GM18526 (cell line): ENCODE results near the gene NCAPD3.

Source experiments
- POLR2A ChIP-seq: IDR thresholded peaks from 3 replicates; pipeline ENCODE4 v1.6.1; 2011; ENCODE audit not compliant: insufficient read length; ENCODE audit errors: extremely low read depth

The NCAPD3 gene

DNA sequence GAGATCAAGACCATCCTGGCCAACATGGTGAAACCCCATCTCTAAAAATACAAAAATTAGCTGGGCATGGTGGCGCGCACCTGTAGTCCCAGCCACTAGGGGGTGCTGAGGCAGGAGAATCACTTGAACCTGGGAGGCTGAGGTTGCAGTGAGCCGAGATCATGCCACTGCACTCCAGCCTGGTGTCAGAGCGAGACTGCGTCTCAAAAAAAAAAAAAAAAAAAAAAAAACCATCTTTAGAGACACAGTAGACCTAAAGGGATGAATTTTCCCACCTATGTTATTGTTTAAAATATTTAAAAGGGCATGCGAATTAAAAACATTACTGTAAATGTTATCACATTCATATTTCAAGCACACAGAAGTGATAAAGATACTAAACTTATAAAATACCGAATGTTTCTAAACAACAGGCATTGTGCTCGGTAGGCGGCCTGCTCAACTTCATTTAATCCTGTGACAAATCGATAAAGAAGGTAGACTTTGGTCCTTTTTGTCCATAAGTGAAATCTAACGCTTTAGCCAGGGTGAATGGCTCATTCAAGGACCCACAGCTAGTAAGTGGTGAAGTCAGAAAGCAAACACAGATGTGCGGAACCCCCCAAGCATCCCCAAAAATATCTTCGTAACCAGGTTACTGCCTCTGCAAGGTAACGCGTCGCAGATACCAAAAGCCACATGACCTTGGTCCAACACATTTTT is 16.1 kb downstream of the NCAPD3 start:
- TF ChIP-seq POLR2A, result no peak

DNA sequence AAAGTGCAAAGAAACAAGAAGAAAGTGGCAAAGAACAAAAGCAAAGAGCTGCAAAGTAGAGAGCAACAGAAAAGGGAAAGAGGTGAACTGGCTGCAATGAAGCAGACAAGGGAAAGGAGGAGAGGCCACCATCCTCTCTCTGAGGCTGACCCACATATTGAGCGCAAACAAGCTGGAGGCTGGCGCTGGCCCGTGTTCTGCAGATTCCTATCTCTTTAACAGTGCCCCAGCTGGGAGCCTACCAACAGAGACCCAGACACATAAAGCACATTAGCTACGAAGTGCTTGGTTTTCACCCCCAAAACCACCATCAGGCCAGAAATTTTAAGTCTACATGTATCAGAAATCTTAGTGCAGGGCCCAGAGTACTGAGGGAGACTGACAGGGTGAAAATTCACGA is 17.6 kb downstream of the NCAPD3 start:
- no peak for TF ChIP-seq POLR2A

DNA sequence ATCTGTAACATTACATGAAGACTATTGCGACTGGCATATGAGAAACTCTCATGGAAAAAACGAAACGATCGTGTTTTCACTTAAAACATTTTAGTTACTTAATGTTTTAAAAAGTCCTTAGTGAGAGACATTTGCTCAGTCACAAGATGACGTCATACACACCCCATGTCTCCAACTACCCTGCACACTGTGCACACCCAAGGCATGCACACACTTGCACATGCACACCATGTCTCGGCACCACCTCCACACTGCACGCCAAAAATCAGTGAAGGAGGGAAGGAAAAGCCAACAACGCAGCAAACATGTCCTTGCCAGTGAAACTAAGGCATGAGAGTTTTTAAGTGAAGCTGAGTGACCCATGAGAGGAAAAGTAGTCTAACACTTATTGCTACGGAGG is 18.0 kb downstream of the NCAPD3 start:
- TF ChIP-seq POLR2A, result no peak

DNA sequence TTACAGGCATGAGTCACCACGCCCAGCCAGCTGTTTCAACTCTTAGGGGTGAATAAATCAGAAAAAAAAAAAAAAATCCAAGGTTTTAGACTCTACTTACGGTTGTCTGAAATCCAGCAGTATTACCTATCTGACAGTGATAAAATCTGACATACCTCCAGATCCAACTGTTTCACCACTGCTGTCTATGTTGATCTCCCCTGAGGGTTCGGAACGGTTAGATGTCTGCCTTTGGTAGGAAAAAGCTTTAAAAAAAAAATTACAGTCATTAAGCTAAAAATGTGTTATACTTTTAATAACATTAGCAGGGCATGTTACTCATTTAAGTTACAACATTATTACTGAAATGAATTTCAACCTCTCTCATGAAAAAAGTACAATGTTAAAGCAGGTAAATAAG is 21.1 kb downstream of the NCAPD3 start:
- TF ChIP-seq POLR2A, result no peak

DNA sequence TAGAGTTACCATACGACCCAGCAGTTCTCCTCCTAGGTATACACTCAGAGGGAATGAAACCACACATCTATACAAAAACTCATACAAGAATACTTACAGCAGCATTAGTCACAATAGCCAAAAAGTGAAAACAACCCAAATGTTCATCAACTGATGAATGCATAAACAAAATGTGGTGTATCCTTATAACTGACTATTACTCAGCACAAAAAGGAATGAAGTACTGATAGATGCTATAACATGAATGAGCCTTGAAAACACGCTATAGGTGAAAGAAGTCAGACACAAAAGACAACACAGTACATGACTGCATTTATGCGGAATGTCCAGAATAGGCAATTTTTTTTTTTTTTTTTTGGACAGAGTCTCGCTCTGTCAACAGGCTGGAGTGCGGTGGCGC is 23.1 kb downstream of the NCAPD3 start:
- TF ChIP-seq POLR2A, result no peak

DNA sequence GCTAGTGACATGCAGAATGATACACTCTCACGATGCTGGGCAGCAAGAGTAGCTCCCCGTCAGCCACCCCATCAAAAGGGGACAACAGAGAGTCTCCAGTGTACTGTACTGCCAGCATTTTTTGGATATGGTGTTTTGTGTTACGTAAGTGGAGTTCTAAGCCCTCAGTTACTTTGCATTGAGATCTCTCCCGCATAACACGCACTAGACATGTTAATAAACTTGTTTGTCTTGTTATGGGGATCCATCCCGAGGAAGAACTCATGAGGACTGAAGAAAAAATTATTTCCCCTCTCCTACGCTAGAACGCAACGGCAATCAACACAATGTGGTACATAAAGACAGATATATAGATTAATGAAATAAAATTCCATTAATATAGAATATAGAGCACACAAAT is 24.2 kb downstream of the NCAPD3 start:
- TF ChIP-seq POLR2A, result no peak

DNA sequence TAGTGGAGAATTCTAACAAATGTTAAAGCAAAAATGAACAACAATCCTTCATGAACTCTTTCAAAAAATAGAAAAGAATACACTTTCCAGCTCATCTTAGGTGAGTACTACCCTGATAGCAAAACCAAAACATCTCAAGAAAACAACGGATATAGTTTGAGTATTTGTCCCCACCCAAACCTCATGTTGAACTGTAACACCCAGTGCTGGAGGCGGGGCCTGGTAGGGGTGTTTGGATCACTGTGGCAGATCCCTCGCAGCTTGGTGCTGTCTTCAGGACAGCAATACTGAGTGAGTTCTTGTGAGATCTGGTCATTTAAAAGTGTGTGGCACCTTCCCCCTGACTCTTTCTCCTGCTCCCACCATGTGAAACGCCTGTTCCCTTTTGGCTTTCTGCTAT is 27.0 kb downstream of the NCAPD3 start:
- no peak for TF ChIP-seq POLR2A

DNA sequence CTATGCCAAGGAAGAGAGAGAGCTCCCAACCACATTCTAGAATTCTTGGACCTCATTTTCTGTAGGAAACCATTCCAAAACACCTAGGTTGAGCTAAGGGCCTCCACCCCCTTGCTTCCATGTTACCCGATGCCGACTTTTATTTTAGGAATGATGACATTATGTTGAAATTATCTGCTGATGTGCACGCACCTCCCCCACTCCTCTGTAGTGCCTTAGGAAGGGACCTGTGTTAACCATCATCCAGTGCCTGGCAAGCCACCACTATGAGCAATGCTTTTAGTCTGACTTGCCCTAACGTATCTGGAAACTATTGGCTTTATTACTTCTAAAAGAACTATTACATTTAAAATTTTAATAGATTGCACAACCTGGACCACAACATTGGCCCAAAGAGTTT is 42.1 kb downstream of the NCAPD3 start:
- TF ChIP-seq POLR2A, result no peak

DNA sequence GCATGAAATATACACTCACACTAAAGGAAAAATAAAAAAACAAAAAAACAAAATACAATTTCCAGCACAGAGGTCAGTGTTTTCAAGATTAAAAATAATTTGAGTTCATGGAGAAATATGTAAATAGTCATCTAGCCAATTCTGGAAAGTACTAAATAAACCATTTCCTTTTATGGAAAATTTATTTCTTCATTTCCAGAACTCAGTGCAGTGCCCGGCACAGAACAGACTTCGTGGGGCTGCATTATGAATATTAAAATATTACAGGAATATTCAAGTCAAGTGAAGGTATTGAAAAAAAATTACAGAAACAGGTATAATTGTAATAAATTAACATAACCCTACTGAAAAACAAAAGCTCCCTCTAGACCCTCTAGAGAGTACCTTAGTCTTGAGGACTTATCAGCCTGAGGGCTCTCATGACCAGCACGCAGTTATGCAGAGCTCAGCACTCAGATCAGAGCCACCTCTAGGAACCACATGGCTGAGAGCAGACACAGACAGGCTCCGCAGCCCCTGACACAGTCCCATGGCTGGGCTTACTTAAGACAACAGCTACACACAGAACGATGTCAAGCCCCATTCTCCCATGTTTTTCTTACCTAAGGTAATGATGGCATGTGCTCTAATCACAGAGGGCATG is 45.6 kb downstream of the NCAPD3 start:
- TF ChIP-seq POLR2A, result no peak

DNA sequence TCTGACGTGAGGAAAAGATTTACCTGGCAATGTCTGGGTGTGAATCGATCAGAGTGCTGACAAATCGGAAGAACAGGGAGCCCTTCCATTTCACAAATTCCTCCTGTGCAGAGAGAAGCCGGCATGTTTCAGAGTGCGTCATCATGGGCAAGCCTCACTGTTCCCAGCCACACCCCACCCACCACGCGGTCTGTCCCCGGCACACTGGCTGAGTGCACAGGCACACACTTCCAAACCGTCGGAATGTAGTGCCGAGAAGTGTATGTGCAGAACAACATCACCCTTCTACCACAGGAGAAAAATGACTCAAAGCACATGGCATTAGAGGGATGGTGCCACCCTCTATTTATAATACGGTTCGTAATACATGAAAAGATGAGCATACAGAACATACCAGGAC is 47.5 kb downstream of the NCAPD3 start:
- TF ChIP-seq POLR2A, result no peak

DNA sequence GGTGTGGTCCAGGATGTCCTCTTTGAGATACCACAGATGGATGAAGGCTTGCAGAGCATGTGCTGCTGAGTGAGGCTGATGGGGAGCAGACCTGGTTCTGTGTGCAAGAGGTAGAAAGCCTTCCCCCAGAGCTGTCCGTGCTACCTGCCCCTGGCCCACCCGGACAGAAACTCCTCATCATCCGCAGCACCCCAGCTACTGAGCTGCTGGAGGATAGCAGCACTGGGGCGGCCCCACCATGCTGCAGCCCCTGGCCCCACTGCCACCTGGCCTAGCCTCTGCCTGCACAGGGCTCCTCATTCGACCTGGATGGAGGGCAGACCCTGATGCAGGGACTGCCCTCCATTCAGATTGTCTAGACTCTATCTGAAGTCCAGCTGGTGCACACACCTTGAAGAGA is 50.5 kb downstream of the NCAPD3 start:
- TF ChIP-seq POLR2A, result no peak

DNA sequence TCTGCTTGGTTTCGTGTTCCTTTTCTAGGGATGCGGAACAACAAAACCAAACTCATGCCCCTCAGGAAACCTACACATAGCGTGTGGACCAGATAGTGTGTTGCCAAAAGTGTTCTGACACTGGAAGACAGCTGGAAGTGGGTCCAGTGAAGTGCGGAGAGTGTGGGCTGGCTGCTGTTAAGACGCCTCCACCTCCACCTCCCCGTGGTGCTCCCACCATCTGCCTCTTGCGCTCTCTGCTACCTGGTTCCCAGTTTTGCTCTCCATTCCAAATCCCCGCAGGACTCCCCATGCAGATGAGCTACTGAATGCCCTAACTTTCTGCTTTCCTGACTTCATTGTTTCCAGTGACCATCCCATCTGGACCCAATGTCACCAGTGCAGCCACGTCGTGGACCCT is 51.8 kb downstream of the NCAPD3 start:
- TF ChIP-seq POLR2A, result no peak

DNA sequence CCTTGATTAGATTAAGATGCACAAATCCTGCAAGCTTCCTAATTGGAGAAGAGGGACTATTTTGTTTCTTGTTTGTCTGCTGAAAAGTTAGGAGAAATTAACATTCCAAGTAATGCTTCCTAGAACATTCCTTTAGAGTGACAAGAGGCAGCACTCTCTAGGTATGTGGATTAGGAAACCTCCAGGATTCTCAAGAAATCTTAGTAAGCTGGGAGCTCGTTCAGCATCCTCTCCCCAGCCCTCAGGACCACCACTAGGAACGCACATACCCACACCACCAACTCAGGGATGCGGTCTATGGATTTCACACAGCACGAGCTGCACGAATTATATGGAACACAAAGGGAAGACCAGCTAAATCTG is 52.9 kb downstream of the NCAPD3 start:
- no peak for TF ChIP-seq POLR2A

DNA sequence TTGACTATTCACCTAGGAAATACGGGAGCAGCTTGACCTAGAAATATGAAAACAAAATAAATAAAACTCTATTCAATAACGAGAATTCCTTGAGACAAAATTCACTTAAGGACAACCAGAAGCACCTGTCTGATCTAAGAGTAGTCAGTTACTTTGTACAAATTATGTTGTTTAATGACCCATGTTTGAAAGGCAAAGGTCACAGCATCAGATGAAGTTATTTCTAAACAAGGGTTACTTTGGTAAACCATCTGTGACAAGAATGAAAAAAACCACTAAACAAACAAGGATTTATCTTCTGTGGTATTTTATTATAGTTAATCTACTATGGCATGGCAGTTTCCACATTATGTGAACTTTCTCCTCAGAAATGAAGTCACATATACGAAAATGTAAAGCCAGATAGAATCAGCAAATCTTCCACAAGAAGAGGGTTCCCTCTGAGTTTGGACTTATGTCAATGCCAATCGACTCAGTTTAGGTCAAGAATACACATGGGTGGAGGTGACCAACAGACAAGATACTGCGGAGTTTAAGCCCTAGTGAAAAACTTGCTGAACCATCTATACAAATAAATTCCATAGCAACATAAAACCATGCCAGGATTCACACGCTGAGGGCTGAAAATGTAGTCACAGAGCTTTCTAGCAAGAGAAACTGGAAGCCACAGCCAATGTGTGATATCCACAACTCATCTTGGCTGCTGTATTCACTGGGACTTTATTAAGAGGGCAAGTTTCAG is 53.4 kb downstream of the NCAPD3 start:
- no peak for TF ChIP-seq POLR2A

DNA sequence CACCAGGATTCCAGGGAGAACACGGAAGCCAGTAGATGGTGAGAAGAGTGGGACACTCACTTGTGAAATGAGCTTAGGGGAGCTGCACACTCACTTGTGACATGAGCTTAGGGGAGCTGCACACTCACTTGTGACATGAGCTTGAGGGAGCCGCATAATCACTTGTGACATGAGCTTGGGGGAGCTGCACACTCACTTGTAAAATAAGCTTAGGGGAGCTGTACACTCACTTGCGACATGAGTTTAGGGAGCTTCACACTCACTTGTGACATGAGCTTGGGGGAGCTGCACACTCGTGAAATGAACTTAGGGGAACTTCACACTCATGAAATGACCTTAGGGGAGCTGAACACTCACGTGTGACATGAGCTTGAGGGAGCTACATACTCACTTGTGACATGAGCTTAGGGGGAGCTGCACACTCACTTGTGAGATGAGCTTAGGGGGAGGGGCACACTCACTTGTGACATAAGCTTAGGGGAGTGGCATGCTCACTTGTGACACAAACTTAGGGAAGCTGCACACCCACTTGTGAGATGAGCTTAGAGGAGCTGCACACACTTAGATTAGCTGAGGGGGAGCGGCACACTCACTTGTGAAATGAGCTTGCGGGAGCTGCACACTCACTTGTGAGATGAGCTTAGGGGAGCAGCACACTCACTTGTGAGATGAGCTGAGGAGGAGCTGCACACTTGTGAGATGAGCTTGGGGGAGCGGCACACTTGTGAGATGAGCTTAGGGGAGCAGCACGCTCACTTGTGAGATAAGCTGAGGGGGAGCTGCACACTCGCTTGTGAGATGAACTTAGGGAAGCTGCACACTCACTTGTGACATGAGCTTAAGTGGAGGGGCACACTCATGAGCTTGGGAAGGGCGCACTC is 59.0 kb downstream of the NCAPD3 start:
- TF ChIP-seq POLR2A, result no peak

DNA sequence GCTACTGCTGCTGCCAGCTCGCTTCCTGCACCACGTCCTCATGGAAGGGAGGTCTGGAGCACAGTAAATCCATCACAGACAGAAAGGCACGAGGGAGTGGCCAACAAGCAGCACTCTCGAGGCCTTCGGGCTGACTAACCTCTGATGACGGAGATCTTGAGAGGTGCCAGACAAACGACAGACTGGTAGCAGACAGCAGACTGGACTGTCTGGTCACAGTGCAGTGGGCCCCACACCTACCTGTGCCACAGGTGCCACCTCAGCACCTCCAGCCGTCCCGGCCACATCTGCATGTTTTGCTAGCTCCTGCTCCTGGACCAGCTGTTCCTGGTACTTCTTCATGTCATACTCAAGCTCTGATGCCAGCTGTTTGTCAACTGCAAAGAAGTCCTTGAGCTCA is 64.1 kb downstream of the NCAPD3 start:
- TF ChIP-seq POLR2A, result no peak

DNA sequence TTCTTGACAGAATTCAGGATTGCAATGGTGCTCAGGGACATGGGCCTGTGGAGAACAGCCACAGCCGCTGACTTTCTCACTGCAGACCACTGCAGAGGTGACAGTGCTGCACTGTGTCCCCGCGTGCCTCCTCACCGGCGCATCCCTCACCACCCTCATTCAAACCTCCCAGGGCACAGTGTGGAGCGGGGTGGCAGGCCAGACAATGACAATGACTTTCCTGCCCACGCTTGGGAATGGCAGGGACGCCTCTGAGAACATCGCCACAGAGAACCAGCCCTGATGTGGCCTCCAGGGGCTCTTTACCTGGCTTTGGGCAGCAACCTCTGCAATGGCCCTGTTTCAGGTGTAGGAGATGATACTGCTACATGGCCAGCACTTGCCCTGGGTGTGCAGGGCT is 65.7 kb downstream of the NCAPD3 start:
- TF ChIP-seq POLR2A, result no peak
